Naive thymus-derived CD4-positive, alpha-beta T cell (primary cell): ENCODE results near the gene RFX5. TPM values are rescaled to one million over a fixed set of nuclear protein-coding genes. Genes with fewer than 3 reads are reported as not detected.

ENCODE experiments used
- ATAC-seq: fragments of 150-1000 bp; cut with Tn5 transposase; 2 replicates; pipeline ENCODE4 v1.10.0; 2021; ENCODE audit warnings: mild to moderate bottlenecking, moderate library complexity
- CTCF ChIA-PET: fragments of 350-600 bp; sonication (Branson Sonifier 250); formaldehyde crosslinking; loops from one replicate; lab custom pipeline; 2021; ENCODE audit warnings: antibody characterized with exemption; lab: Charles Lee
- POLR2A ChIA-PET: fragments of 350-600 bp; sonication (Branson Sonifier 250); formaldehyde crosslinking; loops from one replicate; lab custom pipeline; 2021; ENCODE audit warnings: antibody characterized with exemption, inconsistent platforms; lab: Charles Lee
- DNase-seq, 9 donors: peaks; one replicate each; pipeline versions ENCODE4 v3.0.0 to v3.0.0-alpha.2; 2020 to 2022; ENCODE audit warnings: mixed read lengths in 1 of 9
- H3K27ac ChIP-seq: one replicate; pipeline ENCODE4 v1.7.0; 2013; ENCODE audit warnings: mild to moderate bottlenecking, low read depth, low read length, moderate library complexity
- H3K27me3 ChIP-seq, 2 donors: one replicate each; pipeline ENCODE4 v1.7.0; 2013; ENCODE audit warnings: low read length in 2 of 2, mild to moderate bottlenecking in 2 of 2, moderate library complexity in 2 of 2; ENCODE audit not compliant: control insufficient read depth in 2 of 2, insufficient read depth in 2 of 2
- H3K36me3 ChIP-seq, 3 experiments: 1 replicate in 2 of 3; 2 replicates in 1 of 3; pipeline ENCODE4 v1.7.0; 2013; ENCODE audit warnings: low read length in 3 of 3, mild to moderate bottlenecking in 3 of 3, moderate library complexity in 1 of 3; ENCODE audit not compliant: insufficient read depth in 3 of 3, control insufficient read depth in 2 of 3
- H3K4me1 ChIP-seq, 2 donors: one replicate each; pipeline ENCODE4 v1.7.0; 2013; ENCODE audit warnings: low read length in 2 of 2, mild to moderate bottlenecking in 2 of 2, moderate library complexity in 1 of 2; ENCODE audit not compliant: control insufficient read depth in 2 of 2, insufficient read depth in 2 of 2
- H3K4me3 ChIP-seq: 2 replicates; pipeline ENCODE4 v1.7.0; 2013; ENCODE audit warnings: mild to moderate bottlenecking, low read length
- H3K9me3 ChIP-seq, 3 experiments: 1 replicate in 2 of 3; 2 replicates in 1 of 3; pipeline ENCODE4 v1.7.0; 2013; ENCODE audit warnings: low read length in 3 of 3; ENCODE audit not compliant: control insufficient read depth in 2 of 3
- H3K27ac Mint-ChIP-seq, 9 donors: one replicate each; pipeline ENCODE4 v1.8.0; 2020 to 2022; ENCODE audit warnings: mixed read lengths in 9 of 9, mild to moderate bottlenecking in 8 of 9, moderate library complexity in 5 of 9, inconsistent platforms in 2 of 9
- H3K27me3 Mint-ChIP-seq, 5 donors: one replicate each; pipeline ENCODE4 v1.8.0; 2021 to 2022; ENCODE audit warnings: mixed read lengths in 5 of 5, mild to moderate bottlenecking in 1 of 5
- H3K36me3 Mint-ChIP-seq, 5 donors: one replicate each; pipeline ENCODE4 v1.8.0; 2020 to 2022; ENCODE audit warnings: mixed read lengths in 5 of 5, mild to moderate bottlenecking in 3 of 5, inconsistent platforms in 1 of 5
- H3K4me1 Mint-ChIP-seq, 7 donors: one replicate each; pipeline ENCODE4 v1.8.0; 2020 to 2022; ENCODE audit warnings: mixed read lengths in 7 of 7, mild to moderate bottlenecking in 3 of 7, inconsistent platforms in 1 of 7
- H3K4me3 Mint-ChIP-seq, 10 donors: one replicate each; pipeline ENCODE4 v1.8.0; 2020 to 2022; ENCODE audit warnings: mild to moderate bottlenecking in 10 of 10, mixed read lengths in 10 of 10, moderate library complexity in 6 of 10, inconsistent platforms in 2 of 10
- H3K9me3 Mint-ChIP-seq, 11 donors: one replicate each; pipeline ENCODE4 v1.8.0; 2020 to 2022; ENCODE audit warnings: mixed read lengths in 11 of 11, mild to moderate bottlenecking in 4 of 11, inconsistent platforms in 1 of 11, moderate library complexity in 1 of 11
- intact Hi-C, 2 donors: fragments of 100-400 bp; cut with micrococcal nuclease; formaldehyde crosslinking; loops; one replicate each; pipeline ENCODE4 v1.15.1; 2023
- polyA plus RNA-seq, 2 donors: library from polyadenylated mRNA; unstranded; fragments of 300-500 nt; fragmentation: Illumina TruSeq; gene quantifications; one replicate each; pipeline ENCODE4 v1.2.3, GENCODE V29; 2021
- total RNA-seq, 6 experiments: library from RNA in 5 of 6; stranded (reverse) in 5 of 6; gene quantifications; 1 replicate in 5 of 6; 2 replicates in 1 of 6; pipeline ENCODE4 v1.2.3 and lab custom pipeline; 2021 to 2026

RFX5 gene
- total and polyA plus RNA-seq, 7 experiments from 2014 or later, result 26.6 to 89.3 (median 64.7) TPM

GRCh38 chr1:151369621-151370048, 22.6 kb upstream of the RFX5 start:
- Mint-ChIP-seq H3K4me3 (no peak overlapping the region), H3K27ac (no peak overlapping the region), H3K36me3 (no peaks in the 10 kb centered on the region), H3K27me3 (no peaks in the 10 kb centered on the region), H3K9me3 (no peaks in the 10 kb centered on the region), H3K4me1 (peaks cover 0 to 6% (median 0%) of the 10 kb centered on the region in 7 donors)
- intact Hi-C loops, result no loop called here
- no peak overlapping the region for H3K4me3 ChIP-seq
- ATAC-seq (no peak), DNase-seq (no peak)
- H3K4me1 ChIP-seq, result no peaks in the 10 kb centered on the region
- no peaks in the 10 kb centered on the region for H3K36me3 ChIP-seq
- POLR2A ChIA-PET, result no interaction called here
- CTCF ChIA-PET, result interaction anchor here (0.8 kb wide), 1 partner anchor 29 kb away, joined by 4 read pairs; no protein-coding TSS in a partner anchor
- H3K9me3 ChIP-seq, result no peaks in the 10 kb centered on the region
- no peak overlapping the region for H3K27ac ChIP-seq
- no peaks in the 10 kb centered on the region for H3K27me3 ChIP-seq

DNA sequence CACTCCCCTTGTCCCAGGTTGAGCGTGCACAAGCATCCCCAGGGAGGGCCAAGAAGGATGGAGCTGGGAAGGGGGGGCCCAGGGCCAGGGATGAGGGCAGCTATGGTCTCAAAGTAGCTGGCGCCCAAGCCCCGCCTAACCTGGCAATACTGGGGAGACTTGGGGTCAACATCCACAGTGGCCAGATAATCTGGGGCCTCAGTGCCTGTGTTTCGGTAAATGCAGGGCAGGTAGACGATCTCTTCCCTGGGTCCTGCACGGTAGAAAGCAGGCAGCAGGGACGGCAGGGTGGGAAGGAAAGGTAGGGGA, 22.2 kb upstream of the RFX5 start:
- H3K9me3 ChIP-seq, result no peaks in the 10 kb centered on the region
- H3K9me3 Mint-ChIP-seq, result no peaks in the 10 kb centered on the region
- H3K4me3 Mint-ChIP-seq, result no peak overlapping the region
- H3K27ac ChIP-seq, result no peak overlapping the region
- no peaks in the 10 kb centered on the region for H3K27me3 ChIP-seq
- CTCF ChIA-PET, result no interaction called here
- no peaks in the 10 kb centered on the region for H3K27me3 Mint-ChIP-seq
- H3K27ac Mint-ChIP-seq, result no peak overlapping the region
- no peak for ATAC-seq
- POLR2A ChIA-PET, result no interaction called here
- no peaks in the 10 kb centered on the region for H3K4me1 ChIP-seq
- H3K4me3 ChIP-seq, result no peak overlapping the region
- no peaks in the 10 kb centered on the region for H3K36me3 Mint-ChIP-seq
- H3K36me3 ChIP-seq, result no peaks in the 10 kb centered on the region
- intact Hi-C loops, result no loop called here
- no peak for DNase-seq
- peaks cover 0 to 6% (median 0%) of the 10 kb centered on the region in 7 donors for H3K4me1 Mint-ChIP-seq

GRCh38 chr1:151368393-151369301, 21.6 kb upstream of the RFX5 start:
- Mint-ChIP-seq H3K27me3 (no peaks in the 10 kb centered on the region), H3K36me3 (no peaks in the 10 kb centered on the region), H3K4me1 (peaks cover 0 to 2% (median 0%) of the 10 kb centered on the region in 7 donors), H3K9me3 (peaks cover 0 to 3% (median under 1%) of the 10 kb centered on the region in 11 donors), H3K4me3 (no peak overlapping the region), H3K27ac (no peak overlapping the region)
- Histone ChIP-seq H3K36me3 (no peaks in the 10 kb centered on the region), H3K4me3 (no peak overlapping the region), H3K27ac (no peak overlapping the region), H3K9me3 (no peaks in the 10 kb centered on the region), H3K27me3 (no peaks in the 10 kb centered on the region), H3K4me1 (no peaks in the 10 kb centered on the region)
- ATAC-seq (no peak), DNase-seq (no peak)
- POLR2A ChIA-PET, result no interaction called here
- intact Hi-C loops, result no loop called here
- CTCF ChIA-PET, result no interaction called here

DNA sequence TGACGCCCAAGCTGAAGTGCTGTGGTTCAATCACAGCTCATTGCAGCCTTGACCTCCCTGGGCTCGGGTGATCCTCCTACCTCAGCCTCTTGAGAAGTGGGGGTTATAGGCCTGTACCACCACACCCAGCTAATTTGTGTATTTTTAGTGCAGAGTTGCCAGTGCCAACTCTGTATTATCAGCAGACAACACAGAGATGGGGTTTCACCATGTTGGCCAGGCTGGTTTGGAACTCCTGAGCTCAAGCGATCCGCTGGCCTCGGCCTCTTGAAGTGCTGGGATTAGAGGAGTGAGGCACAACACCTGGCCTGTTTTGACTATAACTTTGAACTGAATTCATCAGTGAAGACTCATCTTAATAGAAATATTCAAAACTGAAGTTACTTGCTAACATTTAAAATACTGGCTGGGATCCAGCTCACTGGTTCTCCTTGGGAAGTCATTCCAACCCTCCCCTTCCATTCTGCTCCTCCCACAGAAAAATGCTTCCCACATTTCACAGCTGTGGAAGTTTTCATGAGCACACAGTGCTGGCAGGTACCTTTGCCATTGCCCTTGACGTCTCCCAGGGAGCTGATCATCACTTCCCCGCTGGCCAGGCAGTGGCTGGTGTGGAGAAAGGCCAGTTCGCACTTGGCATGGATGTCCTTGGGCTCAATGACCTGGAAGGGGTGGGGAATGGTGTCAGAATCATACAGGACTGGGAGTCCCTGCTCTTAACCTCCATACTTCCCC, 20.8 kb upstream of the RFX5 start:
- Histone ChIP-seq H3K27me3 (no peaks in the 10 kb centered on the region), H3K36me3 (no peaks in the 10 kb centered on the region), H3K27ac (no peak overlapping the region), H3K9me3 (peaks cover 0 to under 1% (median 0%) of the 10 kb centered on the region in 3 experiments), H3K4me1 (no peaks in the 10 kb centered on the region), H3K4me3 (no peak overlapping the region)
- H3K4me1 Mint-ChIP-seq, result peaks cover 0 to 2% (median 0%) of the 10 kb centered on the region in 7 donors
- no peak overlapping the region for H3K4me3 Mint-ChIP-seq
- ATAC-seq (no peak), DNase-seq (no peak)
- ChIA-PET POLR2A (no interaction called here), CTCF (no interaction called here)
- H3K27ac Mint-ChIP-seq, result peak overlapping the region in 1 of 9 donors; percentile 36
- intact Hi-C loops, result no loop called here
- H3K27me3 Mint-ChIP-seq, result no peaks in the 10 kb centered on the region
- peaks cover 0 to 11% (median 5%) of the 10 kb centered on the region in 11 donors for H3K9me3 Mint-ChIP-seq
- H3K36me3 Mint-ChIP-seq, result no peaks in the 10 kb centered on the region

- Mint-ChIP-seq H3K27ac (no peak overlapping the region), H3K27me3 (no peaks in the 10 kb centered on the region), H3K4me1 (no peaks in the 10 kb centered on the region), H3K9me3 (peaks cover 3 to 32% (median 10%) of the 10 kb centered on the region in 11 donors), H3K4me3 (no peak overlapping the region), H3K36me3 (peaks cover 4 to 10% (median 5%) of the 10 kb centered on the region in 5 donors)
- no peak overlapping the region for H3K27ac ChIP-seq
- ATAC-seq (no peak), DNase-seq (no peak)
- POLR2A ChIA-PET, result no interaction called here
- H3K36me3 ChIP-seq, result no peaks in the 10 kb centered on the region
- no peaks in the 10 kb centered on the region for H3K27me3 ChIP-seq
- intact Hi-C loops, result no loop called here
- no peak overlapping the region for H3K4me3 ChIP-seq
- CTCF ChIA-PET, result no interaction called here
- no peaks in the 10 kb centered on the region for H3K4me1 ChIP-seq
- H3K9me3 ChIP-seq, result peaks cover 0 to 11% (median 5%) of the 10 kb centered on the region in 3 experiments
Measured at GRCh38 chr1:151364996-151365395, 17.9 kb upstream of the RFX5 start.

- H3K9me3 ChIP-seq, result peaks cover 0 to 11% (median 5%) of the 10 kb centered on the region in 3 experiments
- no peaks in the 10 kb centered on the region for H3K4me1 ChIP-seq
- H3K36me3 Mint-ChIP-seq, result peaks cover 4 to 10% (median 5%) of the 10 kb centered on the region in 5 donors
- H3K4me3 Mint-ChIP-seq, result no peak overlapping the region
- H3K36me3 ChIP-seq, result no peaks in the 10 kb centered on the region
- H3K9me3 Mint-ChIP-seq, result peaks cover 3 to 32% (median 10%) of the 10 kb centered on the region in 11 donors
- no peaks in the 10 kb centered on the region for H3K27me3 ChIP-seq
- intact Hi-C loops, result no loop called here
- ChIA-PET POLR2A (no interaction called here), CTCF (no interaction called here)
- H3K27ac ChIP-seq, result no peak overlapping the region
- DNase-seq (no peak), ATAC-seq (no peak)
- H3K4me3 ChIP-seq, result no peak overlapping the region
- H3K27ac Mint-ChIP-seq, result no peak overlapping the region
- no peaks in the 10 kb centered on the region for H3K4me1 Mint-ChIP-seq
- H3K27me3 Mint-ChIP-seq, result peaks cover 0 to 3% (median 0%) of the 10 kb centered on the region in 5 donors
Measured at GRCh38 chr1:151362308-151363155, 15.5 kb upstream of the RFX5 start.
